WTC11 (cell line): ENCODE measurements around the gene GANAB.

Experiments used
- ATF1 ChIP-seq: sonication (generic); formaldehyde crosslinking; IDR thresholded peaks from 2 replicates; pipeline ENCODE4 v1.8.1; 2023; ENCODE audit warnings: mild to moderate bottlenecking, moderate library complexity, missing genetic modification reagents
- CBFB ChIP-seq: sonication (generic); formaldehyde crosslinking; IDR thresholded peaks from 2 replicates; pipeline ENCODE4 v1.8.1; 2022; ENCODE audit warnings: mild to moderate bottlenecking, low read depth, missing genetic modification reagents
- CREB1 ChIP-seq: sonication (generic); formaldehyde crosslinking; IDR thresholded peaks from 2 replicates; pipeline ENCODE4 v1.8.0; 2023; ENCODE audit warnings: mild to moderate bottlenecking, missing genetic modification reagents
- CREM ChIP-seq: sonication (generic); formaldehyde crosslinking; IDR thresholded peaks from 2 replicates; pipeline ENCODE4 v1.8.1; 2022; ENCODE audit warnings: mild to moderate bottlenecking, missing genetic modification reagents, moderate library complexity
- CTCF ChIP-seq: fragments of 200-600 bp; IDR thresholded peaks from 2 replicates; pipeline ENCODE4 v1.8.0; 2022; ENCODE audit warnings: antibody characterized with exemption
- NR2C2 ChIP-seq: sonication (generic); formaldehyde crosslinking; IDR thresholded peaks from 2 replicates; pipeline ENCODE4 v1.8.0; 2022; ENCODE audit warnings: mild to moderate bottlenecking, missing genetic modification reagents
- OVOL2 ChIP-seq: fragments of 250-450 bp; sonication (Bioruptor Pico); IDR thresholded peaks from 2 replicates; pipeline ENCODE4 v1.9.0; 2021; ENCODE audit warnings: mild to moderate bottlenecking, borderline replicate concordance
- PRRX2 ChIP-seq: fragments of 250-450 bp; sonication (Bioruptor Pico); IDR thresholded peaks from 2 replicates; pipeline ENCODE4 v1.8.0; 2021; ENCODE audit warnings: mild to moderate bottlenecking
- TCF7 ChIP-seq: sonication (generic); formaldehyde crosslinking; IDR thresholded peaks from 2 replicates; pipeline ENCODE4 v1.8.0; 2022; ENCODE audit warnings: mild to moderate bottlenecking, low read depth, missing genetic modification reagents, moderate library complexity
- ZNF232 ChIP-seq: sonication (generic); formaldehyde crosslinking; IDR thresholded peaks from 2 replicates; pipeline ENCODE4 v1.8.0; 2022; ENCODE audit warnings: mild to moderate bottlenecking, missing genetic modification reagents
- ZNF263 ChIP-seq: sonication (generic); formaldehyde crosslinking; IDR thresholded peaks from 2 replicates; pipeline ENCODE4 v1.8.1; 2022; ENCODE audit warnings: low read depth, mild to moderate bottlenecking, moderate library complexity, missing genetic modification reagents
- TF ChIP-seq, protein P1 (sequence below): fragments of 250-450 bp; sonication (Bioruptor Pico); conservative IDR thresholded peaks from 2 replicates; pipeline ENCODE4 v1.9.0; 2021; ENCODE audit warnings: mild to moderate bottlenecking
- TF ChIP-seq, protein P2 (sequence below): sonication (generic); formaldehyde crosslinking; IDR thresholded peaks from 2 replicates; pipeline ENCODE4 v1.8.0; 2022; ENCODE audit warnings: mild to moderate bottlenecking, missing genetic modification reagents

DNA sequence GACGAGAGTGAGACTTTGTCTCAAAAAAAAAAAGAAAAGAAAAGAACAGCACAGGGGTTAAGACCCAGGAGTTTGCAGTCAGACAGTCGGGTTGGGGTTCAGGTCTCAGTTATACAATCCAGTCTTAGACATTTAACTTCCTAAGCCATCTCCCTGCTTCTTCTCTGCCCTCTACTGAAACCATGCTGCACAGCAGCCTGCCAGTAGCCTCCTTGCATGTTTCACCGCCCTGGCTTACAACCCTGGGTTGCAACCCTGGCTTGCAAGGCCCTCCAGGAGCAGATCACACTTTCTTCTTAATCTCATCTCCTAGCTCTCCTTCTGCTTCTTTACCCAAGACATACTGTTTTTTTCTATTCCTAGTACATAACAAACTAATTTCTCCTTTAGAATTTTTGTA is 18.7 kb downstream of the GANAB start:
- no peak for TF ChIP-seq OVOL2 (CRISPR knock-in tag)
- TF ChIP-seq CREM (CRISPR knock-in tag), result no peak
- TF ChIP-seq, protein P1, sequence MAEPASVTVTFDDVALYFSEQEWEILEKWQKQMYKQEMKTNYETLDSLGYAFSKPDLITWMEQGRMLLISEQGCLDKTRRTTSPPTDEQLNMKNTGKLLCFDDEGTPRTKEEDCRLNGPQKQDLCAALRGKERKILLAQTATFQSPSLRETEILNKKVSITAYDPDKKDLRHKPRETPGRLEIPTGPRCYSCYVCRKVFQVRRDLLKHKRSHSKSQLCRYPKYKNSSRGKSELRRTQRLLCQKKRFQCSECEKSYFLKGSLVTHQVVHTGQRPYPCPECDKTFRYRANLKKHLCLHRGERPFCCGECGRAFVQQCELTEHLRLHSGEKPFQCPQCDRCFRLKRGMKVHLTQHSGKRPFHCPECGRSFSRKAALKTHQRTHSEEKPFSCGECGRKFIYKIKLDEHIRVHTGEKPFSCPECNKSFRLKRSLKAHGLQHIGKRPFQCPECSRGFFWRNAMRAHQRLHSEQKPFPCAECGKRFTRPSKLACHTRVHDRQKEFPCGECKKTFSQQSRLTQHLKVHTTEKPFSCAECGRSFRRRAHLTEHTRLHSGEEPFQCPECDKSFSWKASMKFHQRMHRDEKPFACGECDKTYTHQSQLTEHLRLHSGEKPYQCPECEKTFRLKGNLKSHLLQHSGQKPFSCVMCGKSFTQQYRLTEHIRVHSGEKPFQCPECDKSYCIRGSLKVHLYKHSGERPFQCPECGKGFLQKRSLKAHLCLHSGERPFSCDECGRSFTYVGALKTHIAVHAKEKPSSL (CRISPR knock-in tag), result no peak
- TF ChIP-seq CTCF, result no peak
- no peak for TF ChIP-seq ZNF232 (CRISPR knock-in tag)
- TF ChIP-seq, protein P2, sequence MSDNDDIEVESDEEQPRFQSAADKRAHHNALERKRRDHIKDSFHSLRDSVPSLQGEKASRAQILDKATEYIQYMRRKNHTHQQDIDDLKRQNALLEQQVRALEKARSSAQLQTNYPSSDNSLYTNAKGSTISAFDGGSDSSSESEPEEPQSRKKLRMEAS (CRISPR knock-in tag), result no peak
- TF ChIP-seq TCF7 (CRISPR knock-in tag), result no peak
- TF ChIP-seq ATF1 (CRISPR knock-in tag), result no peak
- TF ChIP-seq ZNF263, result no peak
- no peak for TF ChIP-seq PRRX2
- no peak for TF ChIP-seq CBFB
- TF ChIP-seq NR2C2 (CRISPR knock-in tag), result no peak
- TF ChIP-seq CREB1 (CRISPR knock-in tag), result no peak
